Naive thymus-derived CD8-positive, alpha-beta T cell (primary cell): ENCODE measurements around the gene SHISAL2B. TPM values are rescaled to one million over a fixed set of nuclear protein-coding genes. Genes with fewer than 3 reads are reported as not detected.
A peak's percentile ranks its signal among the peaks of the same experiment; 100 is the strongest.
"Not testable (repeated sequence)": the region's sequence is repeated elsewhere in the genome, so short reads cannot be mapped to it uniquely, and the experiment has no call there.

Source experiments
- ATAC-seq, 2 donors: fragments of 150-1000 bp; cut with Tn5 transposase in 1 of 2; sonication (Bioruptor Pico), chemical (Tn5 transposase) in 1 of 2; 1 replicate in 1 of 2; 2 replicates in 1 of 2; pipeline ENCODE4 v1.10.0; 2021; ENCODE audit warnings: mild to moderate bottlenecking in 2 of 2, moderate library complexity in 2 of 2
- POLR2A ChIA-PET: fragments of 350-600 bp; sonication (Branson Sonifier 250); formaldehyde crosslinking; loops from one replicate; lab custom pipeline; 2021; ENCODE audit warnings: antibody characterized with exemption; lab: Charles Lee
- DNase-seq, 10 donors: peaks; one replicate each; pipeline versions ENCODE4 v3.0.0 to v3.0.0-alpha.2; 2020 to 2022
- H3K27ac Mint-ChIP-seq, 10 donors: one replicate each; pipeline ENCODE4 v1.8.0; 2020 to 2022; ENCODE audit warnings: mild to moderate bottlenecking in 10 of 10, mixed read lengths in 10 of 10, moderate library complexity in 4 of 10, inconsistent platforms in 1 of 10
- H3K27me3 Mint-ChIP-seq, 5 donors: one replicate each; pipeline ENCODE4 v1.8.0; 2021 to 2022; ENCODE audit warnings: mixed read lengths in 5 of 5
- H3K36me3 Mint-ChIP-seq, 3 donors: one replicate each; pipeline ENCODE4 v1.8.0; 2020 to 2022; ENCODE audit warnings: mixed read lengths in 3 of 3, mild to moderate bottlenecking in 2 of 3, inconsistent platforms in 1 of 3
- H3K4me1 Mint-ChIP-seq, 4 donors: one replicate each; pipeline ENCODE4 v1.8.0; 2021 to 2022; ENCODE audit warnings: mixed read lengths in 4 of 4
- H3K4me3 Mint-ChIP-seq, 10 donors: one replicate each; pipeline ENCODE4 v1.8.0; 2020 to 2022; ENCODE audit warnings: mild to moderate bottlenecking in 10 of 10, mixed read lengths in 10 of 10, moderate library complexity in 6 of 10, inconsistent platforms in 1 of 10
- H3K9me3 Mint-ChIP-seq, 9 donors: one replicate each; pipeline ENCODE4 v1.8.0; 2020 to 2022; ENCODE audit warnings: mixed read lengths in 9 of 9, mild to moderate bottlenecking in 3 of 9, inconsistent platforms in 1 of 9, moderate library complexity in 1 of 9
- polyA plus RNA-seq, 3 donors: library from polyadenylated mRNA; unstranded; fragments of 300-500 nt; fragmentation: Illumina TruSeq; gene quantifications; one replicate each; pipeline ENCODE4 v1.2.3, GENCODE V29; 2021
- total RNA-seq, 8 experiments: library from RNA in 2 of 8; stranded (reverse) in 2 of 8; gene quantifications; one replicate each; pipeline ENCODE4 v1.2.3 and lab custom pipeline; 2021 to 2026

The SHISAL2B gene
- total and polyA plus RNA-seq, 5 experiments from 2014 or later = not detected

GRCh38 chr5:64671678-64672077 lies 18.6 kb upstream of the SHISAL2B start:
- H3K4me1 Mint-ChIP-seq = no peaks in the 10 kb centered on the region
- no peak for DNase-seq
- ATAC-seq = no peak
- POLR2A ChIA-PET = no interaction called here
- H3K9me3 Mint-ChIP-seq = peaks cover 0 to 2% (median 0%) of the 10 kb centered on the region in 9 donors
- no peak overlapping the region for H3K4me3 Mint-ChIP-seq
- peaks cover 0 to 14% (median 8%) of the 10 kb centered on the region in 5 donors for H3K27me3 Mint-ChIP-seq
- H3K36me3 Mint-ChIP-seq = no peaks in the 10 kb centered on the region
- H3K27ac Mint-ChIP-seq = peak overlapping the region in 1 of 10 donors; percentile 49

- Mint-ChIP-seq H3K27me3 (peaks cover 11 to 29% (median 23%) of the 10 kb centered on the region in 5 donors), H3K9me3 (no peaks in the 10 kb centered on the region), H3K4me3 (no peak overlapping the region), H3K27ac (no peak overlapping the region), H3K36me3 (no peaks in the 10 kb centered on the region), H3K4me1 (peaks cover 0 to 1% (median 0%) of the 10 kb centered on the region in 4 donors)
- ATAC-seq (no peak), DNase-seq (no peak)
- POLR2A ChIA-PET = no interaction called here
These were observed 11.9 kb upstream of the SHISAL2B start for GRCh38 chr5:64678374-64678773.

- DNase-seq (no peak), ATAC-seq (no peak)
- no peak overlapping the region for H3K4me3 Mint-ChIP-seq
- H3K27ac Mint-ChIP-seq = no peak overlapping the region
- H3K36me3 Mint-ChIP-seq = no peaks in the 10 kb centered on the region
- POLR2A ChIA-PET = no interaction called here
- H3K4me1 Mint-ChIP-seq = peaks cover 0 to 1% (median 0%) of the 10 kb centered on the region in 4 donors
- peaks cover 9 to 28% (median 23%) of the 10 kb centered on the region in 5 donors for H3K27me3 Mint-ChIP-seq
- H3K9me3 Mint-ChIP-seq = no peaks in the 10 kb centered on the region
These were observed 10.0 kb upstream of the SHISAL2B start for GRCh38 chr5:64680289-64680688.

GRCh38 chr5:64682608-64683007 lies 7.7 kb upstream of the SHISAL2B start:
- no peaks in the 10 kb centered on the region for H3K9me3 Mint-ChIP-seq
- no peak overlapping the region for H3K27ac Mint-ChIP-seq
- H3K27me3 Mint-ChIP-seq = peaks cover 6 to 26% (median 23%) of the 10 kb centered on the region in 5 donors
- ATAC-seq = no peak
- H3K4me3 Mint-ChIP-seq = no peak overlapping the region
- DNase-seq = no peak
- no peaks in the 10 kb centered on the region for H3K36me3 Mint-ChIP-seq
- peaks cover 0 to 1% (median 0%) of the 10 kb centered on the region in 4 donors for H3K4me1 Mint-ChIP-seq
- POLR2A ChIA-PET = no interaction called here

GRCh38 chr5:64685866-64686265 lies 4.4 kb upstream of the SHISAL2B start:
- Mint-ChIP-seq H3K9me3 (no peaks in the 10 kb centered on the region), H3K27ac (no peak overlapping the region), H3K4me3 (no peak overlapping the region), H3K27me3 (peaks cover 16 to 31% (median 29%) of the 10 kb centered on the region in 5 donors), H3K4me1 (peaks cover 4 to 10% (median 7%) of the 10 kb centered on the region in 4 donors), H3K36me3 (no peaks in the 10 kb centered on the region)
- DNase-seq (no peak), ATAC-seq (no peak)
- POLR2A ChIA-PET = no interaction called here

GRCh38 chr5:64688391-64688790 lies 1.9 kb upstream of the SHISAL2B start:
- POLR2A ChIA-PET = no interaction called here
- Mint-ChIP-seq H3K9me3 (no peaks in the 10 kb centered on the region), H3K36me3 (no peaks in the 10 kb centered on the region), H3K27me3 (peaks cover 25 to 51% (median 40%) of the 10 kb centered on the region in 5 donors), H3K4me1 (peaks cover 4 to 10% (median 7%) of the 10 kb centered on the region in 4 donors), H3K27ac (no peak overlapping the region), H3K4me3 (no peak overlapping the region)
- ATAC-seq (no peak), DNase-seq (no peak)

- Mint-ChIP-seq H3K27me3 (peaks cover 27 to 57% (median 46%) of the 10 kb centered on the region in 5 donors), H3K4me1 (peaks cover 4 to 10% (median 7%) of the 10 kb centered on the region in 4 donors), H3K36me3 (no peaks in the 10 kb centered on the region), H3K27ac (no peak overlapping the region), H3K4me3 (peak overlapping the region in 1 of 10 donors; percentile 71), H3K9me3 (no peaks in the 10 kb centered on the region)
- DNase-seq (no peak), ATAC-seq (no peak)
- POLR2A ChIA-PET = no interaction called here
These were observed 1.3 kb upstream of the SHISAL2B start for GRCh38 chr5:64688965-64689364.

- no peaks in the 10 kb centered on the region for H3K36me3 Mint-ChIP-seq
- H3K4me1 Mint-ChIP-seq = peaks cover 4 to 10% (median 7%) of the 10 kb centered on the region in 4 donors
- H3K27ac Mint-ChIP-seq = peak overlapping the region in 1 of 10 donors; percentile 78
- DNase-seq = no peak
- peaks cover 26 to 57% (median 46%) of the 10 kb centered on the region in 5 donors for H3K27me3 Mint-ChIP-seq
- peaks cover 0 to 2% (median 0%) of the 10 kb centered on the region in 9 donors for H3K9me3 Mint-ChIP-seq
- H3K4me3 Mint-ChIP-seq = peak overlapping the region; percentile 51 to 77 (median 60)
- no peak for ATAC-seq
- POLR2A ChIA-PET = no interaction called here
These were observed 243 bp upstream of the SHISAL2B start for GRCh38 chr5:64690104-64690416.

- POLR2A ChIA-PET = no interaction called here
These were observed 988 bp downstream of the SHISAL2B start for GRCh38 chr5:64691291-64691690.

GRCh38 chr5:64693636-64694035 lies 3.3 kb downstream of the SHISAL2B start:
- H3K27ac Mint-ChIP-seq = no peak overlapping the region
- H3K27me3 Mint-ChIP-seq = peaks cover 22 to 46% (median 39%) of the 10 kb centered on the region in 5 donors
- H3K4me1 Mint-ChIP-seq = peaks cover 4 to 10% (median 7%) of the 10 kb centered on the region in 4 donors
- POLR2A ChIA-PET = no interaction called here
- ATAC-seq = no peak
- H3K36me3 Mint-ChIP-seq = peaks cover 0 to 19% (median 0%) of the 10 kb centered on the region in 3 donors
- H3K4me3 Mint-ChIP-seq = no peak overlapping the region
- peaks cover 0 to 30% (median 17%) of the 10 kb centered on the region in 9 donors for H3K9me3 Mint-ChIP-seq
- no peak for DNase-seq

More at GRCh38 chr5:64691291-64691690, 988 bp downstream of the SHISAL2B start:
- H3K9me3 Mint-ChIP-seq = peaks cover 0 to 12% (median 5%) of the 10 kb centered on the region in 9 donors
- H3K27ac Mint-ChIP-seq = no peak overlapping the region
- H3K4me3 Mint-ChIP-seq = peak overlapping the region in 3 of 10 donors; percentile 11 to 26 (median 13)
- no peak for DNase-seq
- peaks cover 0 to 4% (median 0%) of the 10 kb centered on the region in 3 donors for H3K36me3 Mint-ChIP-seq
- H3K27me3 Mint-ChIP-seq = peaks cover 26 to 57% (median 46%) of the 10 kb centered on the region in 5 donors
- no peak for ATAC-seq
- peaks cover 4 to 10% (median 7%) of the 10 kb centered on the region in 4 donors for H3K4me1 Mint-ChIP-seq

GRCh38 chr5:64696414-64696813 lies 6.1 kb downstream of the SHISAL2B start:
- Mint-ChIP-seq H3K27me3 (peaks cover 13 to 33% (median 22%) of the 10 kb centered on the region in 5 donors), H3K36me3 (peaks cover 0 to 20% (median 0%) of the 10 kb centered on the region in 3 donors), H3K9me3 (peaks cover 0 to 31% (median 21%) of the 10 kb centered on the region in 9 donors)
- H3K4me3 Mint-ChIP-seq, H3K4me1 Mint-ChIP-seq, ATAC-seq, DNase-seq, H3K27ac Mint-ChIP-seq, POLR2A ChIA-PET: not testable (repeated sequence)

- POLR2A ChIA-PET = no interaction called here
- Mint-ChIP-seq H3K4me1 (no peaks in the 10 kb centered on the region), H3K4me3 (no peak overlapping the region), H3K27ac (no peak overlapping the region), H3K27me3 (peaks cover 5 to 30% (median 21%) of the 10 kb centered on the region in 5 donors), H3K9me3 (peaks cover 0 to 25% (median 14%) of the 10 kb centered on the region in 9 donors), H3K36me3 (peaks cover 0 to 16% (median 0%) of the 10 kb centered on the region in 3 donors)
- DNase-seq (no peak), ATAC-seq (no peak)
These were observed 10.5 kb downstream of the SHISAL2B start for GRCh38 chr5:64700765-64701164.

- H3K9me3 Mint-ChIP-seq, H3K27ac Mint-ChIP-seq, H3K4me3 Mint-ChIP-seq, POLR2A ChIA-PET, H3K36me3 Mint-ChIP-seq, H3K4me1 Mint-ChIP-seq, DNase-seq, ATAC-seq: not testable (repeated sequence)
- peaks cover 0 to 22% (median 13%) of the 10 kb centered on the region in 5 donors for H3K27me3 Mint-ChIP-seq
These were observed 15.8 kb downstream of the SHISAL2B start for GRCh38 chr5:64706074-64706473.

- H3K9me3 Mint-ChIP-seq = peaks cover 0 to 2% (median 0%) of the 10 kb centered on the region in 9 donors
- H3K4me1 Mint-ChIP-seq = no peaks in the 10 kb centered on the region
- peaks cover 0 to 18% (median 10%) of the 10 kb centered on the region in 5 donors for H3K27me3 Mint-ChIP-seq
- no peak overlapping the region for H3K4me3 Mint-ChIP-seq
- POLR2A ChIA-PET = no interaction called here
- no peaks in the 10 kb centered on the region for H3K36me3 Mint-ChIP-seq
- no peak overlapping the region for H3K27ac Mint-ChIP-seq
- no peak for DNase-seq
- ATAC-seq = no peak
These were observed 16.9 kb downstream of the SHISAL2B start for GRCh38 chr5:64707191-64707590.
